SK-N-SH (cell line): ENCODE results near the gene SLC24A3. TPM values are rescaled to one million over a fixed set of nuclear protein-coding genes. Genes with fewer than 3 reads are reported as not detected.

Experiments used
- CTCF ChIA-PET: fragments of 300-600, 350-600 bp; formaldehyde crosslinking; extraction: SDS; loops from one replicate; lab custom pipeline; 2021; lab: Yijun Ruan, JAX
- POLR2A ChIA-PET: fragments of 350-600 bp; sonication (Branson Sonifier 250); formaldehyde crosslinking; extraction: SDS; loops from one replicate; lab custom pipeline; 2020; ENCODE audit warnings: antibody characterized with exemption, inconsistent platforms; lab: Yijun Ruan, JAX
- DNase-seq: peaks from one replicate; pipeline ENCODE4 v3.0.0; 2012
- H2AFZ ChIP-seq: fragments of 200-600 bp; sonication (generic); 2 replicates; pipeline ENCODE4 v1.8.1; 2016; ENCODE audit warnings: antibody characterized with exemption, mild to moderate bottlenecking, low read depth
- H3F3A ChIP-seq: fragments of 200-600 bp; sonication (generic); replicated peaks from 2 replicates; pipeline ENCODE3; 2016; ENCODE audit warnings: antibody characterized with exemption, mild to moderate bottlenecking; ENCODE audit not compliant: insufficient read depth
- H3K27ac ChIP-seq, 2 experiments: fragments of 200-500 bp in 1 of 2; fragments of 200-600 bp in 1 of 2; sonication (Bioruptor generic) in 1 of 2; sonication (generic), shearing (Covaris generic) in 1 of 2; 2 replicates each; pipeline versions ENCODE4 v1.5.1 to v1.6.1; 2014 to 2016; ENCODE audit warnings: low read depth in 2 of 2, inconsistent platforms in 1 of 2, low read length in 1 of 2, mild to moderate bottlenecking in 1 of 2, mixed read lengths in 1 of 2
- H3K27me3 ChIP-seq: fragments of 200-600 bp; sonication (generic), shearing (Covaris generic); 2 replicates; pipeline ENCODE4 v1.6.1; 2016; ENCODE audit warnings: mixed run types; ENCODE audit not compliant: insufficient read depth
- H3K36me3 ChIP-seq, 2 experiments: fragments of 200-500 bp in 1 of 2; fragments of 200-600 bp in 1 of 2; sonication (Bioruptor generic) in 1 of 2; sonication (generic) in 1 of 2; replicated peaks in 1 of 2; 2 replicates each; pipeline versions ENCODE3 to v1.5.1; 2014 to 2016; ENCODE audit warnings: low read length in 1 of 2, mild to moderate bottlenecking in 1 of 2; ENCODE audit not compliant: insufficient read depth in 2 of 2, control insufficient read depth in 1 of 2
- H3K4me1 ChIP-seq, 2 experiments: fragments of 200-500 bp in 1 of 2; fragments of 200-600 bp in 1 of 2; sonication (Bioruptor generic) in 1 of 2; sonication (generic), shearing (Covaris generic) in 1 of 2; 2 replicates each; pipeline versions ENCODE4 v1.5.1 to v1.6.1; 2014 to 2016; ENCODE audit warnings: low read depth in 1 of 2, low read length in 1 of 2, mixed run types in 1 of 2; ENCODE audit not compliant: insufficient read depth in 2 of 2, control insufficient read depth in 1 of 2
- H3K4me2 ChIP-seq: fragments of 200-600 bp; sonication (generic), shearing (Covaris generic); 2 replicates; pipeline ENCODE4 v1.6.1; 2017; ENCODE audit warnings: mixed run types
- H3K4me3 ChIP-seq, 2 experiments: fragments of 200-500 bp in 1 of 2; fragments of 200-600 bp in 1 of 2; sonication (Bioruptor generic) in 1 of 2; sonication (generic), shearing (Covaris generic) in 1 of 2; 2 replicates each; pipeline versions ENCODE4 v1.5.1 to v1.8.1; 2014 to 2016; ENCODE audit warnings: low read depth in 2 of 2, inconsistent platforms in 1 of 2, low read length in 1 of 2, mild to moderate bottlenecking in 1 of 2, mixed read lengths in 1 of 2, moderate library complexity in 1 of 2
- H3K79me2 ChIP-seq: fragments of 200-600 bp; sonication (generic); 2 replicates; pipeline ENCODE4 v1.8.1; 2017; ENCODE audit warnings: mild to moderate bottlenecking; ENCODE audit not compliant: insufficient read depth
- H3K9ac ChIP-seq: fragments of 200-600 bp; sonication (generic); 2 replicates; pipeline ENCODE4 v1.6.1; 2017; ENCODE audit warnings: mixed run types
- H3K9me2 ChIP-seq: fragments of 200-600 bp; sonication (generic); 2 replicates; pipeline ENCODE4 v1.6.1; 2017; ENCODE audit warnings: mixed run types
- H3K9me3 ChIP-seq: fragments of 200-600 bp; sonication (generic); 2 replicates; pipeline ENCODE4 v1.6.1; 2017; ENCODE audit warnings: mixed run types, mild to moderate bottlenecking, moderate library complexity
- H4K20me1 ChIP-seq: fragments of 200-600 bp; sonication (generic); 2 replicates; pipeline ENCODE4 v1.6.1; 2017; ENCODE audit warnings: mild to moderate bottlenecking, mixed run types; ENCODE audit not compliant: insufficient read depth
- MEF2A ChIP-seq: IDR thresholded peaks from 2 replicates; pipeline ENCODE4 v1.4.0; 2012; ENCODE audit warnings: low read depth, borderline replicate concordance
- MXI1 ChIP-seq: IDR thresholded peaks from 2 replicates; pipeline ENCODE4 v1.6.1; 2012; ENCODE audit warnings: mild to moderate bottlenecking, low read depth, low read length, improper control_type of control experiment
- NFIC ChIP-seq: IDR thresholded peaks from 2 replicates; pipeline ENCODE4 v1.4.0; 2012; ENCODE audit warnings: borderline replicate concordance
- NRF1 ChIP-seq: IDR thresholded peaks from 2 replicates; pipeline ENCODE4 v1.6.1; 2012; ENCODE audit warnings: low read depth, mild to moderate bottlenecking, low read length
- YY1 ChIP-seq: IDR thresholded peaks from 2 replicates; pipeline ENCODE4 v1.4.0; 2012; ENCODE audit warnings: low read depth, mild to moderate bottlenecking
- WGBS: methylation state at CpG from one replicate; pipeline ENCODE4 v1.1.6; 2017; ENCODE audit warnings: low lambda C conversion rate; 5-methylcytosine and 5-hydroxymethylcytosine counted together
- polyA plus RNA-seq, 3 experiments: library from polyadenylated mRNA; depleted of rRNA; stranded (reverse); fragments of >200 nt; gene quantifications; 2 replicates each; pipeline ENCODE4 v1.2.3, GENCODE V29; 2012
- TF ChIP-seq, protein P1 (sequence below): IDR thresholded peaks from 2 replicates; pipeline ENCODE4 v1.6.1; 2012; ENCODE audit warnings: mild to moderate bottlenecking, low read depth, low read length, moderate library complexity
- TF ChIP-seq, protein P2 (sequence below): fragments of 150-350 bp; IDR thresholded peaks from 2 replicates; pipeline ENCODE4 v1.6.1; 2017; ENCODE audit warnings: antibody characterized with exemption, low read length, low read depth, borderline replicate concordance
- TF ChIP-seq, protein P3 (sequence below): IDR thresholded peaks from 2 replicates; pipeline ENCODE4 v1.4.0; 2012; ENCODE audit warnings: low read depth
- TF ChIP-seq, protein P4 (sequence below): IDR thresholded peaks from 2 replicates; pipeline ENCODE4; 2012

The SLC24A3 gene
- polyA plus RNA-seq, 1 of the 3 experiments (the other 2 are of a cell fraction), result not detected

DNA sequence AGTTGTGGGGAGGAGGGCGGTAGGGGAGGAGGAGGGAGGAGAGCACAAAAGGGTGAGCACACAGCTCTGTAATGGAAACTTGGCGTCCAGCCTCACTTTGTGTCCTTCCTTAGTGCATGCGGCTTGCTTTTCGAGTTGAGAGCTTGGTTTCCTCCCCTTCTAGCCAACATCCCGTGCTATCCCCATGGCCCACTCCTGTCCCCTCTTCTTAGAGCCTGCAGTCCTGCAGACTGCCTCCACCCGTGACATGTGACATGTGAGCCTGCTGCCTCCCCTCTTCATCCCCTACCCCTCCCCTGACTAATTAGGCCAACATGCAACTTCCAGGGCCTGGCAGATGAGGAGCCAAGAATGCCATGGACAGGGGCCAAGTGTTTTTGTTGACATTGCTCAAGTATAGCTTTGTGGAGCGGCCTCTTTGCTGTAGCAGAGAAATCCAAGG lies 63.2 kb downstream of the SLC24A3 start (continued):
- TF ChIP-seq, protein P1, sequence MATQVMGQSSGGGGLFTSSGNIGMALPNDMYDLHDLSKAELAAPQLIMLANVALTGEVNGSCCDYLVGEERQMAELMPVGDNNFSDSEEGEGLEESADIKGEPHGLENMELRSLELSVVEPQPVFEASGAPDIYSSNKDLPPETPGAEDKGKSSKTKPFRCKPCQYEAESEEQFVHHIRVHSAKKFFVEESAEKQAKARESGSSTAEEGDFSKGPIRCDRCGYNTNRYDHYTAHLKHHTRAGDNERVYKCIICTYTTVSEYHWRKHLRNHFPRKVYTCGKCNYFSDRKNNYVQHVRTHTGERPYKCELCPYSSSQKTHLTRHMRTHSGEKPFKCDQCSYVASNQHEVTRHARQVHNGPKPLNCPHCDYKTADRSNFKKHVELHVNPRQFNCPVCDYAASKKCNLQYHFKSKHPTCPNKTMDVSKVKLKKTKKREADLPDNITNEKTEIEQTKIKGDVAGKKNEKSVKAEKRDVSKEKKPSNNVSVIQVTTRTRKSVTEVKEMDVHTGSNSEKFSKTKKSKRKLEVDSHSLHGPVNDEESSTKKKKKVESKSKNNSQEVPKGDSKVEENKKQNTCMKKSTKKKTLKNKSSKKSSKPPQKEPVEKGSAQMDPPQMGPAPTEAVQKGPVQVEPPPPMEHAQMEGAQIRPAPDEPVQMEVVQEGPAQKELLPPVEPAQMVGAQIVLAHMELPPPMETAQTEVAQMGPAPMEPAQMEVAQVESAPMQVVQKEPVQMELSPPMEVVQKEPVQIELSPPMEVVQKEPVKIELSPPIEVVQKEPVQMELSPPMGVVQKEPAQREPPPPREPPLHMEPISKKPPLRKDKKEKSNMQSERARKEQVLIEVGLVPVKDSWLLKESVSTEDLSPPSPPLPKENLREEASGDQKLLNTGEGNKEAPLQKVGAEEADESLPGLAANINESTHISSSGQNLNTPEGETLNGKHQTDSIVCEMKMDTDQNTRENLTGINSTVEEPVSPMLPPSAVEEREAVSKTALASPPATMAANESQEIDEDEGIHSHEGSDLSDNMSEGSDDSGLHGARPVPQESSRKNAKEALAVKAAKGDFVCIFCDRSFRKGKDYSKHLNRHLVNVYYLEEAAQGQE, result no peak
- TF ChIP-seq NFIC (no peak), MEF2A (no peak)
- TF ChIP-seq, protein P2, sequence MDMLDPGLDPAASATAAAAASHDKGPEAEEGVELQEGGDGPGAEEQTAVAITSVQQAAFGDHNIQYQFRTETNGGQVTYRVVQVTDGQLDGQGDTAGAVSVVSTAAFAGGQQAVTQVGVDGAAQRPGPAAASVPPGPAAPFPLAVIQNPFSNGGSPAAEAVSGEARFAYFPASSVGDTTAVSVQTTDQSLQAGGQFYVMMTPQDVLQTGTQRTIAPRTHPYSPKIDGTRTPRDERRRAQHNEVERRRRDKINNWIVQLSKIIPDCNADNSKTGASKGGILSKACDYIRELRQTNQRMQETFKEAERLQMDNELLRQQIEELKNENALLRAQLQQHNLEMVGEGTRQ, result no peak
- TF ChIP-seq, protein P3, sequence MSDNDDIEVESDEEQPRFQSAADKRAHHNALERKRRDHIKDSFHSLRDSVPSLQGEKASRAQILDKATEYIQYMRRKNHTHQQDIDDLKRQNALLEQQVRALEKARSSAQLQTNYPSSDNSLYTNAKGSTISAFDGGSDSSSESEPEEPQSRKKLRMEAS, result no peak
- TF ChIP-seq, protein P4, sequence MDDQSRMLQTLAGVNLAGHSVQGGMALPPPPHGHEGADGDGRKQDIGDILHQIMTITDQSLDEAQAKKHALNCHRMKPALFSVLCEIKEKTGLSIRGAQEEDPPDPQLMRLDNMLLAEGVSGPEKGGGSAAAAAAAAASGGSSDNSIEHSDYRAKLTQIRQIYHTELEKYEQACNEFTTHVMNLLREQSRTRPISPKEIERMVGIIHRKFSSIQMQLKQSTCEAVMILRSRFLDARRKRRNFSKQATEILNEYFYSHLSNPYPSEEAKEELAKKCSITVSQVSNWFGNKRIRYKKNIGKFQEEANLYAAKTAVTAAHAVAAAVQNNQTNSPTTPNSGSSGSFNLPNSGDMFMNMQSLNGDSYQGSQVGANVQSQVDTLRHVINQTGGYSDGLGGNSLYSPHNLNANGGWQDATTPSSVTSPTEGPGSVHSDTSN, result no peak

DNA sequence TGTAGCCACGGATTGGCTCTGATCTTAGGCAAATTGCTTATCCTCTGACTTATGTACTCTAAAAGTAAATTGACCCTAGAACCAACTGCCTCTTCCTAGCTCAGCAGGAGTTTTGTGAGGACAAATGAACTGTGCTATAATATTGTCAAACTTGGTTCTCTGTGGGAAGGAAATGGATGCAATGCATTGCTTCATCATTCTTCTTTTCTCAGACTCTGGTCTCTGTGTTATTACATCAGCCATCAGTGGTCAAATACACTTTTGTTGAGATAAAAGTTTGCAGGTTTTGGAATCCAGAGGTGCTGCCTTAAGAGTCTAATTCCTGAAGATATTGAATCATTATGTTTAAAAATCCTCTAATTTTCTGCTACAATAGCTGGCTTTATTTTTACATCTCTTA lies 64.9 kb downstream of the SLC24A3 start:
- H2AFZ ChIP-seq, result no peak overlapping the region
- TF ChIP-seq YY1 (no peak), MXI1 (no peak), NRF1 (no peak)
- TF ChIP-seq, protein P3, result no peak
- no peaks in the 10 kb centered on the region for H3K79me2 ChIP-seq
- no peaks in the 10 kb centered on the region for H4K20me1 ChIP-seq
- no peaks in the 10 kb centered on the region for H3K9me2 ChIP-seq
- H3F3A ChIP-seq, result no peaks in the 10 kb centered on the region
- H3K27me3 ChIP-seq, result peaks cover 20% of the 10 kb centered on the region; the same call in 1 of the 2 replicates
- H3K9ac ChIP-seq, result no peak overlapping the region
- ChIA-PET POLR2A (no interaction called here), CTCF (no interaction called here)
- H3K4me1 ChIP-seq, result no peaks in the 10 kb centered on the region; a peak in 1 of 4 replicates
- DNase-seq, result no peak
- no peak overlapping the region for H3K27ac ChIP-seq
- H3K9me3 ChIP-seq, result no peaks in the 10 kb centered on the region
- H3K4me3 ChIP-seq, result no peak overlapping the region
- H3K4me2 ChIP-seq, result no peak overlapping the region
- H3K36me3 ChIP-seq, result no peaks in the 10 kb centered on the region
- WGBS, result 5% methylated on average over 1 of the region's 1 CpG
